CD14-positive monocyte (primary cell): ENCODE data around the gene SUCO. TPM values are rescaled to one million over a fixed set of nuclear protein-coding genes. Genes with fewer than 3 reads are reported as not detected.

ENCODE experiments used
- DNase-seq, 3 donors: peaks; one replicate each; pipeline ENCODE4 v3.0.0-alpha.2; 2011 to 2022
- H2AFZ ChIP-seq: 2 replicates; pipeline ENCODE4 v1.6.0; 2012; ENCODE audit warnings: mild to moderate bottlenecking, low read depth, low read length, inconsistent platforms; ENCODE audit not compliant: insufficient read depth, poor library complexity, severe bottlenecking
- H3K27ac ChIP-seq, 2 donors: 1 replicate in 1 of 2; 2 replicates in 1 of 2; pipeline ENCODE4 v1.5.1; 2012 to 2013; ENCODE audit warnings: low read length in 2 of 2, control low read depth in 1 of 2, inconsistent platforms in 1 of 2, low read depth in 1 of 2, mild to moderate bottlenecking in 1 of 2
- H3K27me3 ChIP-seq, 2 donors: one replicate each; pipeline versions ENCODE4 v1.6.0 to v1.6.1; 2011 to 2013; ENCODE audit warnings: low read length in 2 of 2; ENCODE audit not compliant: control insufficient read depth in 2 of 2, insufficient read depth in 2 of 2
- H3K36me3 ChIP-seq, 2 donors: replicated peaks in 1 of 2; 1 replicate in 1 of 2; 2 replicates in 1 of 2; pipeline versions ENCODE4 v1.5.1 to v1.6.1; 2012 to 2013; ENCODE audit warnings: low read length in 2 of 2, control low read depth in 1 of 2, inconsistent platforms in 1 of 2, mild to moderate bottlenecking in 1 of 2; ENCODE audit not compliant: insufficient read depth in 2 of 2, control insufficient read depth in 1 of 2
- H3K4me1 ChIP-seq, 2 donors: 1 replicate in 1 of 2; 2 replicates in 1 of 2; pipeline versions ENCODE4 v1.5.1 to v1.6.1; 2012 to 2013; ENCODE audit warnings: low read length in 2 of 2, control low read depth in 1 of 2, inconsistent platforms in 1 of 2, mild to moderate bottlenecking in 1 of 2, moderate library complexity in 1 of 2; ENCODE audit not compliant: insufficient read depth in 2 of 2, control insufficient read depth in 1 of 2
- H3K4me2 ChIP-seq: replicated peaks from 2 replicates; pipeline ENCODE3; 2012; ENCODE audit warnings: low read length, moderate library complexity, mild to moderate bottlenecking; ENCODE audit not compliant: poor library complexity, severe bottlenecking; ENCODE audit errors: extremely low read depth
- H3K4me3 ChIP-seq, 3 experiments: fragments of 200-600 bp in 1 of 3; sonication (generic) in 1 of 3; replicated peaks in 1 of 3; 1 replicate in 2 of 3; 2 replicates in 1 of 3; pipeline ENCODE4 v1.5.1; 2011 to 2013; ENCODE audit warnings: low read length in 3 of 3, mild to moderate bottlenecking in 3 of 3, control low read depth in 2 of 3, low read depth in 2 of 3, inconsistent platforms in 1 of 3, moderate library complexity in 1 of 3
- H3K79me2 ChIP-seq: 2 replicates; pipeline ENCODE4 v1.6.0; 2012; ENCODE audit warnings: mild to moderate bottlenecking, control low read depth, inconsistent platforms, low read length, moderate library complexity; ENCODE audit not compliant: insufficient read depth
- H3K9ac ChIP-seq: 2 replicates; pipeline ENCODE4 v1.6.0; 2017; ENCODE audit warnings: low read length, mild to moderate bottlenecking; ENCODE audit not compliant: insufficient read depth, poor library complexity, severe bottlenecking
- H3K9me3 ChIP-seq, 2 donors: replicated peaks in 1 of 2; 1 replicate in 1 of 2; 2 replicates in 1 of 2; pipeline versions ENCODE4 v1.5.1 to v1.6.1; 2012 to 2013; ENCODE audit warnings: low read length in 2 of 2, control low read depth in 1 of 2; ENCODE audit not compliant: control insufficient read depth in 1 of 2, insufficient read depth in 1 of 2
- H4K20me1 ChIP-seq: 2 replicates; pipeline ENCODE4 v1.6.0; 2012; ENCODE audit warnings: mild to moderate bottlenecking, low read length, control low read depth, moderate library complexity; ENCODE audit not compliant: insufficient read depth
- H3K27ac Mint-ChIP-seq, 7 donors: one replicate each; pipeline ENCODE4 v1.8.0; 2020; ENCODE audit warnings: mild to moderate bottlenecking in 7 of 7, mixed read lengths in 7 of 7, moderate library complexity in 6 of 7, inconsistent platforms in 2 of 7
- H3K27me3 Mint-ChIP-seq, 3 donors: one replicate each; pipeline ENCODE4 v1.8.0; 2021 to 2022; ENCODE audit warnings: low read depth in 3 of 3, mild to moderate bottlenecking in 3 of 3, mixed read lengths in 3 of 3, moderate library complexity in 3 of 3, inconsistent platforms in 1 of 3
- H3K36me3 Mint-ChIP-seq, 2 donors: one replicate each; pipeline ENCODE4 v1.8.0; 2020; ENCODE audit warnings: mixed read lengths in 2 of 2, inconsistent platforms in 1 of 2, mild to moderate bottlenecking in 1 of 2
- H3K4me1 Mint-ChIP-seq: one replicate; pipeline ENCODE4 v1.8.0; 2020; ENCODE audit warnings: mild to moderate bottlenecking, mixed read lengths
- H3K4me3 Mint-ChIP-seq, 2 donors: one replicate each; pipeline ENCODE4 v1.8.0; 2020; ENCODE audit warnings: mild to moderate bottlenecking in 2 of 2, mixed read lengths in 2 of 2, moderate library complexity in 1 of 2
- H3K9me3 Mint-ChIP-seq, 7 donors: one replicate each; pipeline ENCODE4 v1.8.0; 2020 to 2022; ENCODE audit warnings: mixed read lengths in 7 of 7, mild to moderate bottlenecking in 6 of 7, moderate library complexity in 6 of 7, inconsistent platforms in 2 of 7
- CTCF ChIP-seq: fragments of 200-600 bp; IDR thresholded peaks from one replicate; pipeline ENCODE4 v1.8.0; 2022; ENCODE audit warnings: antibody characterized with exemption, mild to moderate bottlenecking
- WGBS: methylation state at CpG from one replicate; pipeline ENCODE4 v1.1.5; 2013; ENCODE audit warnings: missing lambda C conversion rate; ENCODE audit not compliant: insufficient coverage; 5-methylcytosine and 5-hydroxymethylcytosine counted together
- intact Hi-C, 2 donors: fragments of 100-400 bp; cut with micrococcal nuclease; formaldehyde crosslinking; loops; one replicate each; pipeline versions ENCODE4 v1.15.0 to v1.15.1; 2023
- polyA plus RNA-seq, 3 donors: library from polyadenylated mRNA; depleted of rRNA in 1 of 3; unstranded in 2 of 3; stranded (reverse) in 1 of 3; fragments of 300-500 nt in 2 of 3; fragments of >200 nt in 1 of 3; fragmentation: Illumina TruSeq in 2 of 3; gene quantifications; 1 replicate in 2 of 3; 2 replicates in 1 of 3; pipeline ENCODE4 v1.2.3, GENCODE V29; 2012 to 2021

SUCO gene
- polyA plus RNA-seq, 3 donors: 6.8 to 8.5 (median 6.8) TPM

GRCh38 chr1:172608098-172608601, 75.2 kb downstream of the SUCO start:
- no peaks in the 10 kb centered on the region for H4K20me1 ChIP-seq
- no peak for TF ChIP-seq CTCF
- no peaks in the 10 kb centered on the region for H3K9me3 ChIP-seq
- Mint-ChIP-seq H3K4me3 (no peak overlapping the region), H3K36me3 (peaks cover 62 to 64% of the 10 kb centered on the region in 2 donors), H3K27me3 (no peaks in the 10 kb centered on the region), H3K4me1 (no peaks in the 10 kb centered on the region), H3K9me3 (no peaks in the 10 kb centered on the region), H3K27ac (no peak overlapping the region)
- no peak overlapping the region for H3K9ac ChIP-seq
- H3K4me3 ChIP-seq: no peak overlapping the region
- WGBS: no CpG with 5 or more reads among the region's 4 CpGs
- H3K27me3 ChIP-seq: no peaks in the 10 kb centered on the region
- intact Hi-C loops: no loop called here
- H3K27ac ChIP-seq: no peak overlapping the region
- H3K79me2 ChIP-seq: no peaks in the 10 kb centered on the region
- H3K4me1 ChIP-seq: no peaks in the 10 kb centered on the region
- H3K4me2 ChIP-seq: no peak overlapping the region
- no peak overlapping the region for H2AFZ ChIP-seq
- H3K36me3 ChIP-seq: peaks cover 58 to 87% of the 10 kb centered on the region in 2 donors
- no peak for DNase-seq

DNA sequence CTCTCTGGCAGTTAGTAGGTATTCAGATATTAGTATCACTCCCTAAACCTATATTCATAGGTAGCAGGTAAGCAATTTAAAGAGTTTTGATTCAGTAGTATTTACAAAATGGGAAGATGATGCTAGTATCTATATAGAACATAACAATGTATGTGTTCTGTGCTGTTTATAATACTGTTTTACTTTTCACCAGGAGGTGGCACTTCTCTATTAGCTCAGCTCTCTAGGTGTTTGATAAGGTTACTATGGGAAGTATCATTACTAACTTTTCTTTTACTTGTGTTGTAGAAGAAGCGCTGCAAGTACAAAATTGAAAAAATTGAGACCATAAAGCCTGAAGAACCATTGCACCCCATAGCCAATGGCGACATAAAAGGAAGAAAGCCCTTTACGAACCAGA, 76.6 kb downstream of the SUCO start:
- peak; percentile 33 for TF ChIP-seq CTCF
- no peaks in the 10 kb centered on the region for H4K20me1 ChIP-seq
- intact Hi-C loops: no loop called here
- H3K27ac ChIP-seq: no peak overlapping the region
- H3K27me3 Mint-ChIP-seq: no peaks in the 10 kb centered on the region
- H3K36me3 ChIP-seq: peaks cover 53 to 75% of the 10 kb centered on the region in 2 donors
- H3K4me3 Mint-ChIP-seq: no peak overlapping the region
- no peaks in the 10 kb centered on the region for H3K4me1 Mint-ChIP-seq
- H3K4me2 ChIP-seq: no peak overlapping the region
- H3K27me3 ChIP-seq: no peaks in the 10 kb centered on the region
- H3K27ac Mint-ChIP-seq: no peak overlapping the region
- DNase-seq: no peak
- H3K79me2 ChIP-seq: no peaks in the 10 kb centered on the region
- H3K9ac ChIP-seq: no peak overlapping the region
- H3K4me3 ChIP-seq: no peak overlapping the region
- WGBS: no CpG with 5 or more reads among the region's 3 CpGs
- H3K36me3 Mint-ChIP-seq: peaks cover 51 to 53% of the 10 kb centered on the region in 2 donors
- no peaks in the 10 kb centered on the region for H3K4me1 ChIP-seq
- H2AFZ ChIP-seq: no peak overlapping the region
- H3K9me3 ChIP-seq: no peaks in the 10 kb centered on the region
- H3K9me3 Mint-ChIP-seq: no peaks in the 10 kb centered on the region
